HG03060 (cell line): Measurements from ENCODE around the gene P2RY13.
A peak's percentile ranks its signal among the peaks of the same experiment; 100 is the strongest.

Experiments used
- ATAC-seq: cut with Tn5 transposase; IDR thresholded peaks from one replicate; pipeline ENCODE4 v1.9.1; 2021; ENCODE audit warnings: low read depth, moderate number of reproducible peaks; ENCODE audit not compliant: unreplicated experiment

P2RY13 gene

GRCh38 chr3:151329363-151329762 is at the start of gene P2RY13:
P2RY13 (minus strand) TSS chr3:151329549; CDS start chr3:151329528, 21 bp downstream.
- no peak for ATAC-seq

DNA sequence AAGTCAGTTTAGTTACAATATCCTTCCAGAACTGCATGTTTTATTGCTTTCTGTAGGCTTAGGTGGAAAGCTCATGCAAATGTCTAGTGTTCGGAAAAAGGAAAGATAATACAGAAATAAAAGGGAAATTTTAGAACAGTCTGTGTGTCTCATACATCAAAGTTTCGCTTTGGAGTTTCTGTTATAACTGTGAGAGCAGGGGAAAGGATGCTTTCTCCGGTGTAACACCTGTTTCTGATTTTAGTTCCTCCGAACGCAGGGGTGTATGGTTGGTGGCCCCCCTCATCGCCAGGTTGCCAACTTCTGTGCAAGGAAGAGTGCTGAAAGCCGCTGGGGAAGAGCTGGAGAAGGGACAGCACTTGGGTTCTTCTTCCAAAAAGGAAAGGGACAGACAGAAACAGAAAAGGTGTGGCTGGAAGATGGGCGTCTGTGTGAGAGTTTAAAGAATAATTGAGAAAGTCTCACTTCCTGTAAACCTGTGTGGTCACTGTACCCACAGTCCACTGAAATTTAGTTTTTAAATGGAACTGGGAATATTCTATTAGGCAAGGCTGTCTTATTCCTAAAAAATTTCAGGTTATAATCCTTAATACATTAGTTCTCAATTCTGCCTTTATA is 48.5 kb upstream of the P2RY13 start:
- ATAC-seq: no peak

DNA sequence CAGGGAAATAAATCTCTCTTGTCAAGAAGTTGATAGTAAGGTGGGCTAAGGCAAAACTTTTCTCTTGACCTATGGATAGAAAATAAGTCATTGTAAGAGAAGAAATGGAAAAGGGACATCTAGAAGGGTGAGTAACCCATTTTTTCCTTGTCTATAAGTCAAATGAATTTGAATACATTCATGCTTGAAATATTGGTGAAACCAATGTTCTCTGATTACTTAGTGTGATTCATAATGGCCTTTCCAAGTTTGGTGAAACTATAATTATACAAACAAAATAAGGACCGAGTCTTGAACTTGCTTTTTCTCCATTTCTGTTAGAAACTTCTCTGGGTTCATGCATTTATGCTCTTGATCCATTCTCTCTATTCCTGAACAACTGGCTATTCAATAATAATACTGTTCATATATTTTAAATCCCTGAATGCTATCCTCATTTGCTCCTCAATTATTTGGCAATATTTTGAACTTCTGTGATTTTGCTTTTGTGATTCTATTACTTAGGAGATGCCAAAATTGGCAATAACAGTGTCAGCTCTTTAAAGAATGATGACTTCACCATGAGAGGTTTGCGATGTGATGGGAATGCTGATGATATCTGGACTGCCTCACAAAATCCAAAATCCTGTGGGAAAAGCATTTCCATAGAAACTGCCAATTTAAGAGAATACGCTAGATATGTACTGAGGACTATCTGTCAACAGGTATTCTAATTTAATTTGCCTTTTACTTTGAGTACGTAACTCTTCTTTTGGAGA is 42.9 kb upstream of the P2RY13 start:
- ATAC-seq: no peak

DNA sequence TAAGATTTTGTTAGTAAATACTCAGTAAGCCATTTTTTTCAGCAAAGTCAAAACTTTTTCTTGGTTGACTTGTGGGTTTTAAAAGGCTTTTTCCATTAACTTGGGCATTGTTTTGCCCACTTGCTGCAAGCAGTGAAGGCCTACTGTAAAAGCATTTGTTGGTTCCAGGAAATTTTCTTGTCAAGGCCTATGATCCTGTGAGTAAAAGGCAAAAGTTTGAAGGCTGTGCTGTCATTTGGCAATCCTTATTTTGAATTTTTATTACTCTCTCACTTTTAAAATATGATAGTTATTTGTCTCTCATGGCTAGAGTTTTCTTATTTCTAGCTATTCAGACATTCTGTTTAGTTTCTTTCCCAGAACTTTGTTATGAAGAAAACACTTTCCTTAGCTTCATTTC is 42.2 kb upstream of the P2RY13 start:
- no peak for ATAC-seq

GRCh38 chr3:151367448-151367847 is 38.1 kb upstream of the P2RY13 start:
- no peak for ATAC-seq

- no peak for ATAC-seq
Observed at GRCh38 chr3:151366993-151367392, 37.6 kb upstream of the P2RY13 start.

DNA sequence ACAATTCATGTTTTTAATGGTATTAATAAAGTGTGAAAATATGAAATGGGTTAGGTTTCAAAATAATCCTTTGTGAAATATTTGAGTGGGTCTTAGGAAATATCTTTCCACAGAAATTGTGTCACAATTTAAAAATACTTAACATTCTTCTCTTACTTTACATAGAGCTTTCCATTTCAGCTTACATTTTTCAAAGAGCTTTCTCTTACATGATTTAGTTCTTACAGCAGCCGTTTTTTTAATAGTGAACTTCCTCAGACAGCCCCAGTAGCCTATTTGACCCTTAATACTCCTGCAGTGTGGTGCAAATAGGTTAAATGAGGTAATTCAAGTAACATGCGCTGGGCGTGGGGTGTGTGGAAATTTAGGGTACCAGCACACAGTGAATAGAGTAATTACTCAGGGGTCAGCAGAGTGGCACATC is 33.4 kb upstream of the P2RY13 start:
- ATAC-seq: no peak

GRCh38 chr3:151357463-151357850 is 28.1 kb upstream of the P2RY13 start:
- no peak for ATAC-seq

GRCh38 chr3:151356794-151357462 is 27.6 kb upstream of the P2RY13 start:
- ATAC-seq: no peak

- ATAC-seq: no peak
Observed at GRCh38 chr3:151351648-151352047, 22.3 kb upstream of the P2RY13 start.

GRCh38 chr3:151351219-151351618 is 21.9 kb upstream of the P2RY13 start:
- peak; percentile 89 for ATAC-seq

DNA sequence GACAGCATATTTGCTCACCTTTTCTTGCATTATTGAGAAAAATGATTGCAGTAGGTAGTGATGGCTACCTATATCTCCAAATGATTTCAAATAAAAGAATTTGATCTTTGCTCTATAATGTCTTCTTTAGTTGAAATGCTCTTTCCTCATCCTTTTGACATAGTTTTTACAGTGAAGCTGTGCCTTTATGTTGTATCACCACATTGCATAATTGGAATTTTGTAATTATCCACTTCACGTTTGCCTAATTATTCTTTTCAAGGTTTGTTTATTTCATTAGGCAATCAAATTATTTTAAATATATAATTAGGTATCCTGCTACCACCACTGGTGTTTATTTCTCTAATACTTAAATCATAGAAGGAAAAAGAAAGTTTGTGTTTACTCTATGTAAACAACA is 21.3 kb upstream of the P2RY13 start:
- no peak for ATAC-seq

GRCh38 chr3:151347432-151347831 is 18.1 kb upstream of the P2RY13 start:
- no peak for ATAC-seq

GRCh38 chr3:151346292-151346691 is 16.9 kb upstream of the P2RY13 start:
- no peak for ATAC-seq

- ATAC-seq: no peak
Observed at GRCh38 chr3:151345859-151346258, 16.5 kb upstream of the P2RY13 start.

DNA sequence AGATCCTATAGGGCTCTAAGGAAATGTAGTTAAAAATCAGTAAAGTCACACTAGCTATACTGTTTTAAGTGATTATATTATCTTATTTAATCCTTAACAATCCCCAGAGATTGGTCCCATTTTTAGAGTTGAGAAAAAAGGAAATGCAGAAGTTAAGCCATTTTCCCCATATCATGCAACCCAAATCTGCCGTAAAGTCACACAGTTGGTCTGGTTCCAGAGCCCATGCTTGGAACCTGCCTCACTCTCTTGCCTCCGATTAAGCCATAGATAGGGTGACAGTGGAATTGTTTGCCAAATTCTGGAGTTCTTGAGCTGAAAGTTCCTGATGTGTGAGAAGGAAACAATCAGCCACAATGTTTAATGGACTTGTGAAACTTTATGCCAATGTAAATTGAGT is 2.3 kb upstream of the P2RY13 start:
- ATAC-seq: no peak

DNA sequence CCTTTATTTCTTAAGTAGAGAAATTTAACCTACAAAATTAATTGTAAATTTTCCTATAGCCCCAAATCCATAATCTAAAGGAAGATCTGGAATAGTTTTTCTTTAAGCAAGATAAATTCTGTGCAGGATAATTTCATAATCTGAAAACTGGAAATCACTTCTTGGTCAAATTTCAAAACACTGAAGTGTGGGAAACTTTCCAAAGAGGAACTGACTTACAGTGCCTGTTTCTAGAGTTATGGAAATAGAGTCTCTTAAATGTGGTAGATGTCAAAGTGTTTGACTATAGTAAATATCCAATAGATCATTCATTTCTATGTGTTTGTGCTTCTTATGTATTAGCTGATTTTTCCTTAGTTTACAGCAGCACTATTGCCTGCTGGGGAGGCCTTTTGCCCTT is 1.6 kb upstream of the P2RY13 start:
- ATAC-seq: no peak

DNA sequence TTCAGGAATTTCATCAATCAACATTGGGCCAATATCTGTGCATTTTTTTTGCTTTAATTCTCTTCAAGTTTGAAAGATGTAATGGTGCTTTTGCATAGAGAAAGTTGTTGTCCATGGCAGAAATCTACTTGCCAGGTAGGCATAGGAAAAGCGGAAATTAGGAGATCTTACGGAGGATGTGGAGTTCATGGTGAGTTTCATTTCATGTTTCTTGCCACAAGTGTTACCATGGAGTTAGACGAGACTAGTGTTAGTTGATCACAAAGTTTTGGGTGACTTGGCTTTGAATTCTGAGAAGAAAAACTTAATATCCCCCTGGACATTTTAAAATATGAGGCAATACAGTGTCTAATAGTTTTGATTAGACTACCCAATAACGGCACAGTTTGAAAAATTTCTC is 1.0 kb upstream of the P2RY13 start:
- no peak for ATAC-seq

DNA sequence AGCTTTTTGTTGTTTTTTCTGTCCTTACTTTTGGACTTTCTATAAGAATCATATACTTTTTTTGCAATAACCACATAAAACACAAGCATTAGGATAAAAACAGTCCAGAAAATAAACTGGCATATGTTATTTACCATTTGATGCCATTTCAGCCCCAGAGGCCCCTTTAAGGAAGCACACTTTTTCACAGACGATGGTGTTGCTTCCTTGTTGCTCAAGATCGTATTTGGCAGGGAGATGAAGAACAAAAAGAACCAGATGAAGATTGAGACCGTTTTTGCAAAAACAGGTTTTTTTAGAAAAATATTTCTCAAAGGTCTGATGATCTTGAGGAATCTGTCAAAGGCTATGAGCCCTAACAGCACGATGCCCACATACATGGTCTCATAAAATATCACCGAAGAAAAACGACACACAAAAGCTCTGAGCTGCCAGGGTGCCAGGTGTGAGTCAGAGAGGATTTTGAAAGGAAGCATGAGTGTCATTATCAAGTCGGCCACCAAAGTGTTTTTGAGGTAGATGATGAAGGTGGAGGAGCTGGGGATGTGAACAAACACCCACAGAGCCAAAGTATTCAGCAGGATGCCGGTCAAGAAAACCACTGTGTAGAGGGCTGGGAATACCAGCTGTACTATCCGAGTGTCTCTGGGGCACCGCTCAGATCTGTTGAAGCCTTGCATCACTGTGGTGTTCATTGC is 902 bp downstream of the P2RY13 start:
- no peak for ATAC-seq

DNA sequence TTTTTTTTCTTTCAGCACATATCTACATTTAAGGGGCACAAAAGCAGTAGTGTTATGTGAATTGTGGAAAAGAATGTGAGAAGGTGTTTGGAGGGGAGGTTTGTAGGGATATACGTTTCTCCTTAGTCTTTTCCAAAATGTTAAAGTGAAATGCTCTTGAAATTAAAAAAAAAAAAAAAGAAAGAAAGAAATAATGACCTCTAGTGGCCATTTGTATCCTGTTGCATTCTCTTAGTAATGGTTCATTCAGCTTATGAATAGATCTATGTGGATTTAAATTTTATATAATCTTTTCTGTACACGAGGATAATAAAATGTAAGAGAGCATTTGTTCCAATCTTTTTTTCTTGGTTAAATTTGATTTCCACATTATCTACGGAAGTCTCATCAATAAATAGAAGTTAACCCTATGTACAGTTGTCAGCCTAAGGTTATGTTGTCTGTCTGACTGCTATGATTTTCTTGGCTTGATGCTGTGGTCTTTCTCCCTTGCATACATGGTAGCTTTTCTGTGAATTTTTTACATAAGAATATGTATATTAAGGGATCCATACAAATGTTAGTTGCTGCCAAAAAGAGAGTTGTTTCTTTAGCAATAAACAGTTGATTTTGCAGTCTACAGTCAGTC is 1.7 kb downstream of the P2RY13 start:
- no peak for ATAC-seq

- ATAC-seq: no peak
Observed at GRCh38 chr3:151322511-151322910, 6.8 kb downstream of the P2RY13 start.
